GM10248 (cell line): Measurements from ENCODE around the gene ZNF99.

Source experiments
- CTCF ChIA-PET: fragments of 300-600 bp; sonication (Branson Sonifier 250); formaldehyde crosslinking; extraction: SDS; loops from one replicate; lab custom pipeline; 2021; ENCODE audit warnings: antibody characterized with exemption; lab: Yijun Ruan, JAX
- POLR2A ChIA-PET: fragments of 350-650 bp; sonication (Branson Sonifier 250); formaldehyde crosslinking; extraction: SDS; loops from one replicate; lab custom pipeline; 2020; ENCODE audit warnings: antibody characterized with exemption; lab: Yijun Ruan, JAX
- DNase-seq: peaks from one replicate; pipeline ENCODE4 v3.0.0; 2012; ENCODE audit errors: extremely low spot score
- TF ChIP-seq, protein P1 (sequence below): IDR thresholded peaks from 2 replicates; pipeline ENCODE4 v1.5.1; 2012; ENCODE audit warnings: mild to moderate bottlenecking, low read depth; ENCODE audit errors: extremely low read depth, missing control alignments, control extremely low read depth

ZNF99 gene

GRCh38 chr19:22783651-22784410, at the start of gene ZNF99:
TSS of gene ZNF99 (minus strand) at chr19:22784151. CDS start at chr19:22784016, 135 bp downstream.
- TF ChIP-seq, protein P1, sequence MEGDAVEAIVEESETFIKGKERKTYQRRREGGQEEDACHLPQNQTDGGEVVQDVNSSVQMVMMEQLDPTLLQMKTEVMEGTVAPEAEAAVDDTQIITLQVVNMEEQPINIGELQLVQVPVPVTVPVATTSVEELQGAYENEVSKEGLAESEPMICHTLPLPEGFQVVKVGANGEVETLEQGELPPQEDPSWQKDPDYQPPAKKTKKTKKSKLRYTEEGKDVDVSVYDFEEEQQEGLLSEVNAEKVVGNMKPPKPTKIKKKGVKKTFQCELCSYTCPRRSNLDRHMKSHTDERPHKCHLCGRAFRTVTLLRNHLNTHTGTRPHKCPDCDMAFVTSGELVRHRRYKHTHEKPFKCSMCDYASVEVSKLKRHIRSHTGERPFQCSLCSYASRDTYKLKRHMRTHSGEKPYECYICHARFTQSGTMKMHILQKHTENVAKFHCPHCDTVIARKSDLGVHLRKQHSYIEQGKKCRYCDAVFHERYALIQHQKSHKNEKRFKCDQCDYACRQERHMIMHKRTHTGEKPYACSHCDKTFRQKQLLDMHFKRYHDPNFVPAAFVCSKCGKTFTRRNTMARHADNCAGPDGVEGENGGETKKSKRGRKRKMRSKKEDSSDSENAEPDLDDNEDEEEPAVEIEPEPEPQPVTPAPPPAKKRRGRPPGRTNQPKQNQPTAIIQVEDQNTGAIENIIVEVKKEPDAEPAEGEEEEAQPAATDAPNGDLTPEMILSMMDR: no peak
- ChIA-PET POLR2A (no interaction called here), CTCF (no interaction called here)
- DNase-seq: no peak

GRCh38 chr19:22832031-22832762, 48.2 kb upstream of the ZNF99 start, which contains the start of gene ZNF723:
TSS of gene ZNF723 (plus strand) at chr19:22832291. CDS start at chr19:22832380, 89 bp downstream.
- ChIA-PET POLR2A (no interaction called here), CTCF (no interaction called here)
- DNase-seq: no peak
- TF ChIP-seq, protein P1: no peak

GRCh38 chr19:22831211-22831610, 47.3 kb upstream of the ZNF99 start:
- TF ChIP-seq, protein P1: no peak
- ChIA-PET POLR2A (no interaction called here), CTCF (no interaction called here)
- no peak for DNase-seq

DNA sequence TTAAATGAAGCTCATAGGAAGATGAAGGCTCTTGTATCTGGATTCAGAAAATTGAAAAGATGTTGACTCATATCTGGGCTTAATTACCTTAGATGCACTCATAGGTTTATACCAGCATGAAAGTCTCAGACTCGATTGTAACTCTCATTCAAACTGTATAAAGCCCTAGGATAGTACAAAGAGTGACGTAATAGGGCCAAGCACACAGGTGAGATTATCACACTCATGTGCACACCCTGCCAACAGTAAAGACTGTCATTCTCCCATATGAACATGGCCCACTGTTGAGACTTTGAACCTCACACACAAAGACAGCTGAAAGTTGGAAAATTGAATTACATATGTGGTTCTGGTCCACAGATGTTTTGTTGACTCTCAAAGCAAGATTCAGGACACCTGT, 30.2 kb upstream of the ZNF99 start:
- no peak for DNase-seq
- TF ChIP-seq, protein P1: no peak
- ChIA-PET POLR2A (no interaction called here), CTCF (no interaction called here)

DNA sequence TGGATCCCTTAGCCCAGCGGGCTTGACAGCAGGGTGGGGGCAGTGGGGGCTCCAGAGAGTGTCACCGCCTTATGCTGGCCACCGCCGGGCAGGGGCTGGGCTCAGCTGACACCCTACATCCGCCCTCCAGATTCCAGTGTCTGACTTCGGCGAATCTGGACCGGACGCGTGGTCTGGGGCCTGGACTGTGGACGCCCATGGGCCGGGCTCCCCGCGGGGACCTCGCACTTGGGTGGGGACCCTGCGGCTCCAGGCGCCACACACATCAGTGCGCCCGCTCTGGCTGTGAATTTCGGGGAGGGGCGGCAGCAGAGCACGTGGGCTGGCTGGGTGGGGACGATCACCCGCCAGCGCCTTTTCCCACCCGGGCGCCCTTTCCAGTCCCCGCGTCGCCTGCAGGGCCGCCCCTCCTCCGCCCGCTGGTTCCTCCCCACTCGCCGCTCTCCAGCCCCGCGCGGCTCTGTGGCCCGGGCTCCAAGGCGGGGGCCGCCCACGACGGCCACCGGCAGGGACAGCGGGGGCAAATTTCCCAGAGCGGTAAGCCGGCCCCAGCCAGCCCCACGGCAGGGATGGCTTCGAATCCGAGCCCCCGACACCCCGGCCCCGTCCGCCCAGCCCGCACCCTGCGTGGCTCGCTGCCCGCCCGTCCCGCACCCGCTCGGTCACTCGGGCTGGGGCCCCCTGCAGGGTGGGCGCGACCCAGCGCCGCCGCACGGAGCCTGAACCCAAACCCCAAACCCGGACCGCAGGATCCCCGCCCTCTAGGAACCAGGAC, 23.3 kb upstream of the ZNF99 start:
- DNase-seq: no peak
- CTCF ChIA-PET: no interaction called here
- TF ChIP-seq, protein P1: no peak

GRCh38 chr19:22806418-22806817, 22.5 kb upstream of the ZNF99 start:
- ChIA-PET CTCF (no interaction called here), POLR2A (no interaction called here)
- TF ChIP-seq, protein P1: no peak
- DNase-seq: no peak

More for the DNA sequence above, 23.3 kb upstream of the ZNF99 start:
- POLR2A ChIA-PET: no interaction called here
